ENCODE data around the gene FCHO1.

FCHO1 gene

DNA sequence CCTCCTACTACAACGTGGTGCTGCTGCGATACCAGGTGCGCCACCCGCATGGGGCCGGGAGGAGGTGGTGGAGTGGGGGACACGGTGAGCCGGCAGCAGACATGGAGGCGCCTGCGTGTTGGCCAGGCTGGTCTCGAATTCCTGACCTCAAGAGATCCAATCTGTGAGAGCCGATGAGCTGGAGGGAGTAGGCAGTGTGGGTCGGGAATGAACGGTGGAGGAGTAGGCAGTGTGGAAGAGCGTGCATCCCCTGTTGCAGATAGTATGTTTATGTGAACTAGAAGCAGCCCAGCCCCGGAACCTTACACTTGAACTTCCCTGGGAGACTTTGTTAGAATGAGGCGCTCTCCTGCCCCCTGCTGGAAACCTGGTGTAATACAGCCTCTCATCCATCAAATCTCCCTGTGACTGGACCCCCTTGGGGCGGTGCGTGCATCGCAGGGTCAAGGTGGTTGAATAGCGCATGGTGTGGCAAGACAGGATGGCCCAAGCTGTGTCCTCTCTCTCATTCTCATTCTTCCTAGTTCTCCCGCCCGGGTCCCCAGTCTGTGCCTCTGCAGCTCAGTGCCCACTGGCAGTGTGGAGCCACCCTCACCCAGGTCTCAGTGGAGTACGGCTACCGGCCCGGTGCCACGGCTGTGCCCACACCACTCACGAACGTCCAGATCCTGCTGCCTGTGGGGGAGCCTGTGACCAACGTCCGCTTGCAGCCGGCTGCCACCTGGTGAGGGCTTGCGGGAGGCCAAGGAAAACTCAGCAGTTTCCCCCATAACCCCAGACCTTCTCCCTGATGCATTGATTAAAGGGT lies 33.1 kb downstream of the FCHO1 start:
- no peak overlapping the region for H3K27ac ChIP-seq
- H3K4me3 ChIP-seq, result no peak overlapping the region

GRCh38 chr19:17787274-17787913 lies 36.1 kb downstream of the FCHO1 start:
- peaks cover 38 to 70% (median 61%) of the 10 kb centered on the region in 11 experiments for H3K36me3 ChIP-seq

More for the DNA sequence above, 33.1 kb downstream of the FCHO1 start:
- H3K36me3 ChIP-seq, result peaks cover 49 to 87% (median 79%) of the 10 kb centered on the region in 11 experiments
- no peaks in the 10 kb centered on the region for H3K27me3 ChIP-seq
- H4K20me1 ChIP-seq, result peaks cover 0 to 27% (median 4%) of the 10 kb centered on the region in 11 experiments; a peak in 9 of 22 replicates
- no peak overlapping the region for H3K4me2 ChIP-seq
- H3K4me1 ChIP-seq, result peaks cover 0 to 10% (median 4%) of the 10 kb centered on the region in 10 experiments; a peak in 6 of 20 replicates
- 0 out of 22 replicates have a peak, but pooled peaks cover 0 to 7% (median 0%) of the 10 kb centered on the region in 11 experiments for H3K9me3 ChIP-seq (replicated peaks in 1 of 11)
- no peak for TF ChIP-seq Cebpa-rat (IDR thresholded peaks at IDR 0.05)
- H3K9ac ChIP-seq, result no peak overlapping the region

GRCh38 chr19:17788632-17789031 lies 37.4 kb downstream of the FCHO1 start:
- peaks cover 3 to 5% (median 5%) of the 10 kb centered on the region in 11 experiments for H3K27me3 ChIP-seq
- H3K4me1 ChIP-seq, result peaks cover 12 to 28% (median 21%) of the 10 kb centered on the region in 10 experiments
- no peak overlapping the region for H3K4me3 ChIP-seq
- H3K9ac ChIP-seq, result no peak overlapping the region
- TF ChIP-seq Cebpa-rat (IDR thresholded peaks at IDR 0.05), result no peak
- H3K27ac ChIP-seq, result no peak overlapping the region
- H4K20me1 ChIP-seq, result peaks cover 0 to 30% (median 4%) of the 10 kb centered on the region in 11 experiments; a peak in 10 of 22 replicates
- peaks cover 28 to 57% (median 50%) of the 10 kb centered on the region in 11 experiments for H3K36me3 ChIP-seq
- no peaks in the 10 kb centered on the region for H3K9me3 ChIP-seq (replicated peaks in 1 of 11)
- H3K4me2 ChIP-seq, result no peak overlapping the region

More at GRCh38 chr19:17787274-17787913, 36.1 kb downstream of the FCHO1 start:
- Histone ChIP-seq H3K4me3 (no peak overlapping the region), H3K27ac (no peak overlapping the region), H3K9ac (no peak overlapping the region), H3K9me3 (replicated peaks in 1 of 11) (0 out of 22 replicates have a peak, but pooled peaks cover 0 to 4% (median 0%) of the 10 kb centered on the region in 11 experiments), H4K20me1 (peaks cover 0 to 37% (median 4%) of the 10 kb centered on the region in 11 experiments; a peak in 10 of 22 replicates), H3K4me2 (no peak overlapping the region), H3K4me1 (peaks cover 12 to 28% (median 21%) of the 10 kb centered on the region in 10 experiments), H3K27me3 (no peaks in the 10 kb centered on the region)
- no peak for TF ChIP-seq Cebpa-rat (IDR thresholded peaks at IDR 0.05)

GRCh38 chr19:17790059-17790780 lies 38.9 kb downstream of the FCHO1 start:
- H3K9ac ChIP-seq, result no peak overlapping the region
- H3K27ac ChIP-seq, result no peak overlapping the region
- peaks cover 22 to 30% (median 28%) of the 10 kb centered on the region in 10 experiments for H3K4me1 ChIP-seq
- no peak overlapping the region for H3K4me3 ChIP-seq
- H3K9me3 ChIP-seq (replicated peaks in 1 of 11), result no peaks in the 10 kb centered on the region
- peaks cover 18 to 21% (median 20%) of the 10 kb centered on the region in 11 experiments for H3K27me3 ChIP-seq
- peaks cover 0 to 17% (median 0%) of the 10 kb centered on the region in 11 experiments; a peak in 3 of 22 replicates for H4K20me1 ChIP-seq
- peak overlapping the region in 5 of 11 experiments; percentile 62 to 80 (median 72); a peak in 4 of 22 replicates for H3K4me2 ChIP-seq
- TF ChIP-seq Cebpa-rat (IDR thresholded peaks at IDR 0.05), result no peak
- H3K36me3 ChIP-seq, result peaks cover 14 to 43% (median 36%) of the 10 kb centered on the region in 11 experiments

GRCh38 chr19:17794412-17794730 lies 43.1 kb downstream of the FCHO1 start:
- Histone ChIP-seq H3K4me2 (peak overlapping the region in 6 of 11 experiments; percentile 3 to 73 (median 62); a peak in 8 of 22 replicates), H3K36me3 (peaks cover 0 to 4% (median 1%) of the 10 kb centered on the region in 11 experiments; a peak in 11 of 22 replicates), H3K27ac (no peak overlapping the region), H3K9me3 (replicated peaks in 1 of 11) (no peaks in the 10 kb centered on the region), H4K20me1 (peaks cover 0 to 10% (median 0%) of the 10 kb centered on the region in 11 experiments; a peak in 3 of 22 replicates), H3K27me3 (peaks cover 30 to 42% (median 35%) of the 10 kb centered on the region in 11 experiments), H3K4me3 (peak overlapping the region in 4 of 10 experiments; percentile 14 to 36 (median 24); a peak in 3 of 20 replicates), H3K4me1 (peaks cover 24 to 52% (median 32%) of the 10 kb centered on the region in 10 experiments), H3K9ac (peak overlapping the region in 1 of 11 experiments; percentile 11; a peak in 1 of 22 replicates)
- no peak for TF ChIP-seq Cebpa-rat (IDR thresholded peaks at IDR 0.05)

DNA sequence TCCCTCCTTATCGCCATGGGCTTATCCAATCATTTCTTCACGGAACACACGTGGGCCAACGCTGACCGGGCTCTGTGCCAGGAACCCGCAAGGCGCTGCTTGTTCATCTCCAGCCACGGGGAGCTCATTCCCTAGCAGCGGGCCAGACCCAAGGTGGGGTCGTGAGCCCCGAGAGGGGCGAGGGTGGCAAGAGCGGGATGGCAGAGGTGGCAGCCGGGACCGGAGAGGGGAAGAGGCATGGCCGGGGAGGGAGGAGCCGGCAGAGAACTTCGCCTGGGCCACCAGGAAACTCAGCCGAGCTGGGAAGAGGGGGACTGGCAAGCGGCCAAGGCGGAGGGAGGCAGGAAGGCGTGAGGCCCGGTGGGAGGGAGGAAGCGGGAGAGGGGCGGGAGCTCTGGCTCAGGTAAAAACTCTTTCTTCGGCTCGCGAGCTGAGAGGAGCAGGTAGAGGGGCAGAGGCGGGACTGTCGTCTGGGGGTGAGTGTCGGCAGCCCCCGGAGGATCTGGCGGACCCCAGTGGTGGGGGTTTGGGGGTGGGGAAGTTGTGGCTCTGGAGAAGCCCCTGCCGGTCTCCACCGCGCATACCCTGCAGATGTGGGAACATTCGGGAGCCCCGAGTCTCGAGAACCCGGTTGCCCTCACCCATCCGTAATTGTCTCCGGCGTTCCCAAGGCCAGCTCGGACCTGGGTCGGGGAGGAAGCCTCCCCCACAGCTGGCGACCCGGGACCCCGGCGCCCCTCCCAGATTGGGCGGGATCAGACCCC lies 43.6 kb downstream of the FCHO1 start, which contains the start of gene B3GNT3:
Gene B3GNT3 (plus strand): TSS at position 408 of the 764 bp plus-strand sequence. CDS start 12,670 bp downstream, outside the sequence.
- Histone ChIP-seq H3K36me3 (no peaks in the 10 kb centered on the region), H3K4me1 (peaks cover 24 to 52% (median 32%) of the 10 kb centered on the region in 10 experiments), H3K9me3 (replicated peaks in 1 of 11) (no peaks in the 10 kb centered on the region), H3K9ac (peak within 1 kb of the TSS in 3 of 11 experiments; percentile 11 to 49 (median 14); a peak in 3 of 22 replicates), H3K27ac (no peak within 1 kb of the TSS), H3K4me2 (peak within 1 kb of the TSS; percentile 3 to 73 (median 32); a peak in 13 of 22 replicates), H3K4me3 (peak within 1 kb of the TSS in 6 of 10 experiments; percentile 14 to 40 (median 25); a peak in 9 of 20 replicates), H4K20me1 (peaks cover 0 to 6% (median 0%) of the 10 kb centered on the region in 11 experiments; a peak in 3 of 22 replicates), H3K27me3 (peaks cover 30 to 42% (median 35%) of the 10 kb centered on the region in 11 experiments)
- no peak for TF ChIP-seq Cebpa-rat (IDR thresholded peaks at IDR 0.05)

DNA sequence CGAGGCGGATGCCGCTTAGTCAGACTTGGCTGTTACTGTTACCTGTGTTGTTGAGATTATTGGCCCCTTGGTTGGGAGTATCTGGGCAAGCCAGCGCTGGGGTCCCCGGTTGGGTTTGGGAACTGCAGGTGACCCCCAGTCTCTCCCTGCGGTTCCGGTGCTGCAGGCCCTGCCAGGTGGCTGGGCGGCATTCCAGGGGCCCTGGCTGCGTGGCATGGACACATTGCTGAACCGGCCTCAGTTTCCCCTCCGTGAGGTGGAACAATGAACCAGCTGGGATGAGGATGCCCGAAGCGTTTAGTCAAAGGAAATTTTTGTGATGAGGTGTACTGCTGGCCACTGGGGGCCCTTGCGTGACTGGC lies 44.2 kb downstream of the FCHO1 start:
- no peaks in the 10 kb centered on the region for H3K9me3 ChIP-seq (replicated peaks in 1 of 11)
- no peak for TF ChIP-seq Cebpa-rat (IDR thresholded peaks at IDR 0.05)
- H3K27ac ChIP-seq, result no peak overlapping the region
- H3K9ac ChIP-seq, result peak overlapping the region in 2 of 11 experiments; percentile 11 to 49; a peak in 2 of 22 replicates
- no peaks in the 10 kb centered on the region for H3K36me3 ChIP-seq
- H3K4me2 ChIP-seq, result peak overlapping the region in 5 of 11 experiments; percentile 55 to 73 (median 65); a peak in 7 of 22 replicates
- H4K20me1 ChIP-seq, result peaks cover 0 to 4% (median 0%) of the 10 kb centered on the region in 11 experiments; a peak in 3 of 22 replicates
- no peak overlapping the region for H3K4me3 ChIP-seq
- H3K4me1 ChIP-seq, result peaks cover 23 to 47% (median 26%) of the 10 kb centered on the region in 10 experiments
- peaks cover 30 to 42% (median 35%) of the 10 kb centered on the region in 11 experiments for H3K27me3 ChIP-seq

All from BLaER1 treated with 17β-estradiol and CSF1 and Interleukin-3, amounts not matched to agents 10 nM and 100 nM (cell line).